ENCODE data around the gene HSPA9. TPM values are rescaled to one million over a fixed set of nuclear protein-coding genes. Genes with fewer than 3 reads are reported as not detected.
A peak's percentile ranks its signal among the peaks of the same experiment; 100 is the strongest.

The HSPA9 gene
- polyA plus RNA-seq, 3 donors, result 73.6 to 177 (median 94.5) TPM

DNA sequence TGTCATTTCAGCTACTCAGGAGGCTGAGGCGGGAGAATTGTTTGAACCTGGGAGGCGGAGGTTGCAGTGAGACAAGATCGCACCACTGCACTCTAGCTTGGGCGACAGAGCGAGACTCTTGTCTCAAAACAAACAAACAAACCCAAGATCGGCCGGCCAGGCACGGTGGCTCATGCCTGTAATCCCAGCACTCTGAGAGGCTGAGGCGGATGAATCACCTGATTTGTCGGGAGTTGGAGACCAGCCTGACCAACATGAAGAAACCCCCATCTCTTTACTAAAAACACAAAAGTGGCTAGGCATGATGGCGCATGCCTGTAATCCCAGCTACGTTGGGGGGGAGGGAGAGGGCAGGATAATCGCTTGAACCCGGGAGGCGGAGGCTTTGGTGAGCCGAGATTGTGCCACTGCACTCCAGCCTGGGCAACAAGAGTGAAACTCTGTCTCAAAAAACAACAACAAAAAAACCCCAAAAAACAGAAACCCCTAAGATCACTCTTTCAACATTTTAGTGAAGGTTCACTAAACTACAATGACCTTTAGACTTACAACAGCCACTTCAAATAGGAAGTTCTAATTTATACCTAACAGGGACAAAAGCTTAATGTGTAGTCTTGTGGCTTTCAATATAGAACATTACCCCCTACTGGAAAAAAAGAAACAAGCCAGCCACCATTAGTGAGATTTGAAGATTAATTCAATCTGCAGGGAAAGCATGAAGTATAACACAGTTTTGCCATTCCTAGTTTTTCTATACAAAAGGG is 7.0 kb downstream of the HSPA9 start:
- H3K27ac ChIP-seq (ENCODE audit: low read depth, low read length), result no peak overlapping the region
- WGBS, 3 donors, result 81 to 89% (median 85%) methylated on average over 16 of the region's 16 CpGs

DNA sequence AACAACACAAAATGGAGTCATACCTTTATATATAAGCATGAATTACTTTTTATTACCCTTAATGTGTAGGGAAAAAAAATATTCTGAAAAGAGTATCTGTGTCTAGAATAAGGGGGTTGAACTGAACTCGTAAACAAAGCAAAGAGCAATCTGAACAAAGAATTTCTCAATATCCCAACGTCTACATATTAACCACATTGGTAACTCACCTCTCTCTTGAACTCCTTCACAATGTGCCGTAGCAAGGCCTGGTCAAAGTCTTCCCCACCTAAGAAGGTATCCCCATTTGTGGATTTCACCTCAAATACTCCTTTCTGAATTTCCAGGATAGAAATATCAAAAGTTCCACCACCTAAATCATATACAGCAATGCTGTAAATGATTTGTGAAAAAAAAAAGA is 8.4 kb downstream of the HSPA9 start:
- H3K27ac ChIP-seq (ENCODE audit: low read depth, low read length), result no peak overlapping the region
- WGBS, 3 donors, result 64 to 71% (median 70%) methylated on average over 3 of the region's 3 CpGs

DNA sequence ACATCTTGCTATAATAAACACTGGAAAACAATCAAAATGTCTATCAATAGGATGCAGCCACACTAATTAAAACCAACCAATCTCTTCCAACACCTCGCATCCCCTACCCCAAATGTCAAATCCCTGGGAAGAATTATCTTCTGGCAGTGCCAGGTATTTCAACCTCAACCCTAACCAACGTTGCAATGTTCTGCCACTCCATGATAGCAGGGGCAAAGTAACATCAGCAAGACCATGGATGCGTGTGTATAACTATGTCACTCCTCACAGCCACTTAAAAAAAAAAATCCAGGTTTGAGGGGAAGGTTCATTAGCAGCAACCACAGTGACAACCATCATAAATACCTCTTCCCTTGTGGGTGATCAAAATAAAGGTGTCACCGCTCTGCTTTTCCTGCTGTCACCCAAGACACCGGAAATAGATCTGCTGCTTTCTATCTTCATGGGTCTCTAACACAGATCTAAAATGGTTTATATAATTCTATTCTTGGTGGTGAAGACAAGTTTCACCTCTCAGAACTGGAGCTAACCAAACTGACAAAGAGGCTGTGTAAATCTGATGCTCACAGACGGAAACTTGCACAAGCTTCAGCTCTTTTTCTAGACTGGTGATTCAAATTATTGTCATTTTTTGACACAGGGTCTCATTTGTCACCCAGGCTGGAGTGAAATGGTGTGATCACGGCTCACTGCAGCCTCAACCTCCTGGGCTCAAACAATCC is 9.9 kb downstream of the HSPA9 start:
- H3K27ac ChIP-seq (ENCODE audit: low read depth, low read length), result no peak overlapping the region
- WGBS, 3 donors, result 82 to 90% (median 88%) methylated on average over 7 of the region's 7 CpGs

DNA sequence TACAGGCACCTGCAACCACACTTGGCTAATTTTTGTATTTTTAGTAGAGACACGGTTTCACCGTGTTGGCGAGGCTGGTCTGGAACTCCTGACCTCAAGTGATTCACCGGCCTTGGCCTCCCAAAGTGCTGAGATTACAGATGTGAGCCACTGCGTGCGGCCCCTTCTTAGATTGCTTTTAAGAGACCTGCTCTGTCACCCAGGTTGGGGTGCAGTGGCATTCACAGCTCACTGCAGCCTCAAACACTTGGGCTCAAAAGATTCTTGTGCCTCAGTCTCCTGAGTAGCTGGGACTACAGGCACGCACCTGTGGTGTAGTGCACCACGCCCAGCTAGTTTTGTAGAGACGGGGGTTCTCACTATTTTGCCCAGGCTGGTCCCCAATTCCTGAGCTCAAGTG is 11.0 kb downstream of the HSPA9 start:
- 81 to 85% (median 84%) methylated on average over 9 of the region's 9 CpGs for WGBS, 3 donors

DNA sequence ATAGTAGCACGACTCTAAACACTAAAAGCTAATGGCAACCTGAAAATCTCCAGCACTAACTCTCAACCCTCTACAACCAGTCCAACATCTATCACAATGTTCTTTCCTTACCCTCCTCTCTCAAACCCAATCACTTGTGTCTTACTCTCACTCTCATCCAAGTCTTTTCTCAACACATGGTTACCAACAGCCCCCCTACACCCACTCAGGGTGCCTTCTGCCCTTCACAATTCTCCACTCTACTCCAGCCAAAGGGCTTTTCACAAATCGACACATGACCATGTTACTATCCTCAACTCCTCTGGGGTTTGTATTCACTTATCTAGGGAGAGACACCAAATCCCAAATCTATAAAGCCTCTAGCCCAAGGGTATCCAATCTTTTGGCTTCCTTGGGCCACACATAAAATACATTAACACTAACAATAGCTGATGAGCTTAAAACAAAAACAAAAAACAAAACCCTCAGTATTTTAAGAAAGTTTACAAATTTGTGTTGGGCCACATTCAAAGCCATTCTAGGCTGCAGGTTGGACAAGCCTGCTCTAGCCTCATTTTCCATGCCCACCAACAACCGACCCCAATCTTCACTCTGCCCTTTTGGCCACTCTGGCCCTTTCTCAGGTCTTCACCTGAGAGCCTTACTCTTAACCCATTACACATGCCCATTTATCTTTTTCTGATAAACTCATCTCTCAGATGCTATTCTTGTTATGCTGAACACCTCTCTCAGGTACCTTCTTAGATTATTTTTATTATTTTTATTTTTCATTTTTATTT is 11.7 kb downstream of the HSPA9 start:
- no peak overlapping the region for H3K27ac ChIP-seq (ENCODE audit: low read depth, low read length)
- 78 to 86% (median 81%) methylated on average over 3 of the region's 3 CpGs for WGBS, 3 donors

More for the DNA sequence above, 11.0 kb downstream of the HSPA9 start:
- no peak overlapping the region for H3K27ac ChIP-seq (ENCODE audit: low read depth, low read length)

DNA sequence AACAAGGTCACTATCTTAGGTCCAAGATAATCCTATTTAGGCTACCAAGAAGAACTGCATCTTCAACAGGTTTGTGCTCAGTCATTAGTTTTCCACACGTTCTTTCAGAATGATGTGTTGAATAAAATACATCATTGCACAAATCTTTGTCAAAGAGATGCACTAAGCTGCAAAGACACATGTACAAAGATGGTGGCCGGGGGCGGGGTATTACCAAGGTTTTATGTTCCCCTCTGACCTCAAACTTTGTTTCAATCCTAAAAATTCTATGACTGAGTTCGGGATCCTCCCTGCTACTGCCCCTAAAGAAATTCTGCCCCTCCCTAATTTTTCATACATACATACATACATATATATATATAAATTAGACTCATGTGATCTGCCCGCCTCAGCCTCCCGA is 14.2 kb downstream of the HSPA9 start:
- H3K27ac ChIP-seq (ENCODE audit: low read depth, low read length), result no peak overlapping the region
- WGBS, 3 donors, result 93 to 95% (median 94%) methylated on average over 6 of the region's 6 CpGs

DNA sequence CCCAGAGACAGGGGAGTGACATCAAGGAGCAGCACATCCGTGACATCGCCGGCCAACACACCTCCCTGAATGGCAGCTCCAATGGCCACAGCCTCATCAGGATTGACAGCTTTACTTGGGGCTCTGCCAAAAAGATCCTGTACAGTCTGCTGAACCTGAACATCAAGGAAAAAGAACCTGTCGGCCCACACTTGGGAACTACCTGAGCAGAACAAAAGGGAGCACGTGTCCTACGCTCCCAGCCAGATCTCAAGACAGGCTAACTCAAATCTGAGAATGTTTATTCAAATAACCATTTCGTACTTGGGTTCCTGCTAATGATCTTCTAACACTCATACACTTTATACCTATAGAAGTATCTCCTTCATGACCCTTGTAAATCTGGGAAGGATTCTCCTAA is 15.3 kb downstream of the HSPA9 start:
- H3K27ac ChIP-seq (ENCODE audit: low read depth, low read length), result no peak overlapping the region
- WGBS, 3 donors, result 67 to 97% (median 87%) methylated on average over 7 of the region's 7 CpGs

DNA sequence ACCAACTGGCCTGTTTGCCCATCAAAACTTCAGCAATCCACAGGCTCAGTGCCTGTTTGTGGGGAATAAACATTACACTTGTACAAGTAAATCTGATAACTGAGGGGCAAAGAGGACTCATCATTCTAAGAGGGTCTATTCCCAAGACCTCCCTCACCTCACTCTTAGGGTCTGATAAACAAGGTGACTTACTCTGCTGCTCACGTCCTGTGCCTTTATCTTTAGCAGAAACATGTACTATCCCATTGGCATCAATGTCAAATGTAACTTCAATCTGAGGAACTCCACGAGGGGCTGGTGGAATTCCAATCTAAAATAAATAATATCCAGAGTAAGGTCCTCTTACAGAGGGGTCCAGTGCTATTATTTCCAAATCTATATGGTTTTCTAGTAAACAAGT is 17.5 kb downstream of the HSPA9 start:
- no peak overlapping the region for H3K27ac ChIP-seq (ENCODE audit: low read depth, low read length)

DNA sequence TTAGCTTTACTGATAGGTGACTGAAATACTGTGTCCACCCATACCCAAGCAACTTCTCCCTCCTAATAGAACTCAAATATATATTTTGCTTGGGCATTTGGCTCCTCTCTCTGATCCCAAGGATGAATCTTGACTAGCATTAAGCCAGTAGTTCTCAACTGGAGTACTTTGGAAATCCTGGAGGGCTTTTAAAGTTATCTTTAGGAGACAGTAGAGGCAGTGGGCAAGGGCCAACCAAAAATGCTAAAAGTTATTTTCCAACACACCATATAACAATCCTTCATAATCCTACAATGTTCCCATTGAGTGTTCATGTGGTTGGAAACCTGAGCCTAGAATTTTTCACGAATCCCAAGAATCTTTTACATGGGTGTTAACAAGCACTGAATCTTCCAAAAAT is 21.1 kb downstream of the HSPA9 start:
- 80 to 85% (median 82%) methylated on average over 1 of the region's 1 CpG for WGBS, 3 donors
- no peak overlapping the region for H3K27ac ChIP-seq (ENCODE audit: low read depth, low read length)

More for the DNA sequence above, 17.5 kb downstream of the HSPA9 start:
- 75 to 93% (median 86%) methylated on average over 2 of the region's 2 CpGs for WGBS, 3 donors

DNA sequence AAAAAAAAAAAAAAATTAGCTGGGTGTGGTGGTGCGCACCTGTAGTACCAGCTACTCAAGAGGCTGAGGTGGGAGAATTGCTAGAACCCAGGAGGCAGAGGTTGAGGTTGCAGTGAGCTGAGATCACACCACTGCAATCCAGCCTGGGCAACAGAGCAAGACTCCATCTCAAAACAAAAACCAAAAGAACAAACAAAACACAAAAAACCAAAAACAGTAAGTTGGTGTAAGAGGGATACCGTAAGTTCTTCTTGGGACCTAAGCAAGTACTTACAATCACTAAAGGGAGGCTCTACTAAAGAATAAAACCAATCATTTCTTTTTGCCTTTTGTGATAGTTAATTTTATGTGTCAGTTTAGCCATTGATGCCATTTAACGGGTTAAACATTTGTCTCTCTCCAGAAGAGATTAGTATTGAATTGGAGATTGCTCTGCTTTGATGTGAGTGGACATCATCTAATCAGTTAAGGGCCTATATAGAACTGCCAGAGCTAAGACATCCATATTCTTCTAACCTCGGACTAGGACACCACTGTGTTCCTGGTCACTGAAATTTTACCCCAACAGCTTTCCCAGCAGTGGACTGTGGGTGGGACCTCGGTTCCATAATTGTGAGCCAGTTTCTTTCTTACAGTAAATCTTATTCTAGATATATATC is 21.6 kb downstream of the HSPA9 start:
- 86 to 92% (median 87%) methylated on average over 5 of the region's 5 CpGs for WGBS, 3 donors
- H3K27ac ChIP-seq (ENCODE audit: low read depth, low read length), result no peak overlapping the region

DNA sequence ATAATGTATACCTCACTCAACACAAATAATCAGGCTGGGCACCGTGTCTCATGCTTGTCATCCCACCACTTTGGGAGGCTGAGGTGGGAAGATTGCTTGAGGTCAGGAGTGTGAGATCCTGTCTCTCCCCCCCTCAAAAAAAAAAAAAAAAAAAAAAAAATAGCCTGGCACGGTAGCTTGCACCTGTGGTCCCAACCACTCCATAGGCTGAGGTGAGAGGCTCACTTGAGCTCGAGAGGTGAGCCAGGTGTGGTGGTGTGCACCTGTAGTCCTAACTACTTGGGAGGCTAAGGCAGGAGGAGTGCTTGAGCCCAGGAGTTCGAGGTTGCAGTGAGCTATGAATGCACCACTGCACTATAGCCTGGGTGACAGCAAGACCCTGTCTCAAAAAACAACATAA is 22.5 kb downstream of the HSPA9 start:
- H3K27ac ChIP-seq (ENCODE audit: low read depth, low read length), result no peak overlapping the region
- 88 to 96% (median 94%) methylated on average over 4 of the region's 4 CpGs for WGBS, 3 donors

DNA sequence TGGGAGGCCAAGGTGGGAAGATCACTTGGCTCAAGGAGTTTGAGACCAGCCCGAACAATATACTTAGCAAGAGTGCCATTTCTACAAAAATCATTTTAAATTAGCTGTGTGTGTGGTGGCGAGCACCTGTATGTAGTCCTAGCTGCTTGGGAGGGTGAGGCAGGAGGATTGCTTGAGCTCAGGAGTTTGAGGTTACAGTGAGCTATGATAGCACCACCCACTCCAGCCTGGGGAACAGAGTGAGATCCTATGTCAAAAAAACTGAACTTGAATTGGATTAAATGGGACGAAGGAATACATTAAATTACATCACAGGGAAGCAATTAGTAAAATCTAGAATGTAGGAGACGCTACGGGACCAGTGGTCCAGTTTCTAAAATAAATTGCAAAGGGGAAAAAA is 25.8 kb downstream of the HSPA9 start:
- WGBS, 3 donors, result 93 to 96% (median 94%) methylated on average over 5 of the region's 5 CpGs
- no peak overlapping the region for H3K27ac ChIP-seq (ENCODE audit: low read depth, low read length)

DNA sequence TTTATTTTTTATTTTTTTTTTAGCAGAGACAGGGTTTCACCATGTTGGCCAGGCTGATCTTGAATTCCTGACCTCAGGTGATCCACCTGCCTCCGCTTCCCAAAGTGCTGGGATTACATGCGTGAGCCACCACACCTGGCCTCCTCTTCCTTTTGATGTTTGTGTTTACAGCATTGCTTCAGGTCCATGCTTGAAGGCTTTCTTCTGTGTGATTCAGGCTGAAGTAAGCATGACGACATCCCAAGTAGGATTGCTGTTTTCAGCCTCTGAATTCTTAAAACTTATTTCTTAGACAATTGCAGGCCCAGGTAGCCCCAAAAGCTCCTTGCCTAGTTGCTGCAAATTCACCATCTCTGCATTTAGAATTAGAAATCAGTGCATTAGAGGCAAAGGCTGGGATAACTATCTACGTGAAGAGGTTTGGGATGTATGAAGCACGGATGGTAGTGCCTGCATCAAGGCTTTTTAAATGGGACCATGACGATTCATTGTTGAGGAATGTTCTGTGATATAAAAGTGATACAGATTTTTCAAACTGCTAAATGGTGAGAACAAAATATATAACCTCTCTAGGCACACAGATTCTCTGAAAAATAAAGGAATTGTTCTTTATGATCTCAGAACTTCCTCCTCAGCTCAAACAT is 29.2 kb downstream of the HSPA9 start:
- 72 to 89% (median 88%) methylated on average over 6 of the region's 6 CpGs for WGBS, 3 donors
- H3K27ac ChIP-seq (ENCODE audit: low read depth, low read length), result no peak overlapping the region

DNA sequence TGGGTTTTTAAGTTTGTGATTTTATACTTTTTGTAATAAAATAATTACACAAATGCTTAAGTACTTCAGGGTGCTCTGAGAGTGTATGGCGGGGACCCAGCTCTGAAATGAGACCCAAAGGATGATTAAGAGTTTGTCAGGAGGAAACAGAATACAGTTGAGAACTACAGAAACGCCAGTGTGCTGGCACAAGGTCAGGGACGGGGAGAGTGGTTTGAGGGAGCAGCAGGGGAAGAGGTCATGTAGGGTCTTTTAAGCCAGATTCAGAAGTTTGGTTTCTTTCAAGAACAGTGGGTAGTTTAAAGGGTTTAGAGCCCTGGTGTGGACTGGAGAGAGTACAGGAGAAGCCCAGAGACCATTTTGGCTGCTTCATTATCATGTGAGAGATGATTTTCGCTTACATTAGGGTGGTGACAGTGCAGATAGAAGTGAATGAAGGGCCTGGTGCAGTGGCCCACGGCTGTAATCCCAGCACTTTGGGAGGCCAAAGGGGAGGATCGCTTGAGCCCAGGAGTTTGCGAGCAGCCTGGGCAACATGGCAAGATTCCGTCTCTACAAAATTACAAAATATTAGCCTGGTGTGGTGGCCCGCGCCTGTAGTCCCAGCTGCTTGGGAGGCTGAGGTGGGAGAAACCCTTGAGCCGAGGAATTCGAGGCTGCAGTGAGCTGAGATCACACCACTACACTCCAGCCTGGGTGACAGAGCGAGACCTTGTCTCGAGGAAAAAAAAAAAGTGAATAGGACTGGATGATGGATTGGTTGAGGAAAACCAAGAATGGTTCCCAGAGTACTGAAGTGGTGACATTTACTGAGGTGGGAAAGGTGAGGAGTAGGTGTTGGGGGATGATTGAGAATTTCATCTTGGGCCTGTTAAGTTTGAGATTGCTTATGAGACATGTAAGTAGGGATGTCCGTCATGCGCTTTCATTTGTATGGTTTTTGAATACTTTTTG is 30.7 kb downstream of the HSPA9 start:
- WGBS, 3 donors, result 44 to 62% (median 56%) methylated on average over 16 of the region's 16 CpGs
- no peak overlapping the region for H3K27ac ChIP-seq (ENCODE audit: low read depth, low read length)

DNA sequence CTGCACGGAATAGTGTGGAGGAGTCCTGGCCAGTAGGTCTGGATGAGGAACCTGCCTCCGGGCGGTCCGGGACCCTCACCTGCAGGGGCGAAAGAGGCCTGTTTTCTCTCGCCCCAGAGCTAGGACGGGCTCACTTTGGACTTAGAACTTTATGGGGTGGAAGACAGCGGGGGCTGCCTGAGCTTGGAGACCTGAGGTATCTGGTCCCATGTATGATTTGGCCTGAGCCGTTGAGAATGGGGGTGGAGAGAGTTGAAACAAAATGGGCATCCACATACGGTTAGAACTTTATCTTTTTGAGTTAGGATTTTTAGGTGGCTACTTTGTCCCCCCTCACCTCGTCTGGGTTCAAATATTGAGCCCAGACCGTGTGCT is 31.5 kb downstream of the HSPA9 start:
- 0% methylated on average over 12 of the region's 12 CpGs for WGBS, 3 donors
- peak overlapping the region; percentile 87 for H3K27ac ChIP-seq (ENCODE audit: low read depth, low read length)

DNA sequence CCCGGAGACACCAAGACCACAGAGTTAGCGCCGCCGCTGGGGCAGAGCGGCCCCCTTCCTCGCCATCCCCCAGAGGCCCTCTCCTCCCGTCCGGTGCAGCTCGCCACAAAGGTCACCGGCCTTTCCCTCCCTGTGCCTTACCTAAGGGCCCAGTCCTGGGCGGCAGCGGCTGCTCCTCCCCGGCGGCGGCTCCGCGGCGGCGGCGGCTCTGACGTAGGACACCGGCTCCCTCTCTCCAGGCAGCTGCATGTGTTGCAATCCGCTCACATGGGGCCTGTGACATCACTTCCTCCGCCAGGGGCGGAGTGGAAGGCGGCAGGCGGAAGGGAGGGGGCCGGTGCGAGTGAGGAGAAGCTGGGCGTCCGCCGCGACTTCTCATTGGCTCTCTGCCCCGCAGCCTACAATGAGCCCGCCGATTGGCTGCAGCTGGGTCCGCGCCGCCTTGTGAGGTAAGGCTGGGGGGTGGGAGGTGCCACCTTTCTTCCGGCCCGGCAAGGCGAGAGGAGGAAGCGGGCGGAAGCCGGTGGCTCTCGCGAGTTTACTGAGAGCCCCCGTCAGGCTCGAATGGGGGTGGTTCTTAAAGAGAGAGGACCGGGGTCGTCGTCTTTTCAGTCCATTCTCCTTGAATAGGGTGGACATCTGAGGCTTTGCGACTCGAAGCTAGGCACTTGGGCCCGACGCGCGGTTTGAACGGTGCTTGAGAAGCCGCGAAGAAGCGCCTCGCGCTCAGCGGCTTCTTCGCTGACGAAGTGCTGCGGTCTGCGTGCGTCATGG is 32.1 kb downstream of the HSPA9 start, which contains the start of gene ETF1:
Gene ETF1 (minus strand): TSS at position 281 of the 774 bp plus-strand sequence. CDS start 318 bp downstream, outside the sequence.
- peak within 1 kb of the TSS; percentile 98 for H3K27ac ChIP-seq (ENCODE audit: low read depth, low read length)
- WGBS, 3 donors, result 0 to 1% (median 0%) methylated on average over 63 to 70 of the region's 70 CpGs
